Amniotic epithelial cell (primary cell): ENCODE data around the gene E2F8.

Experiments used
- DNase-seq: peaks from one replicate; pipeline ENCODE4 v3.0.0-alpha.2; 2010; ENCODE audit warnings: low read depth

The E2F8 gene

GRCh38 chr11:19252394-19253152, 11.8 kb upstream of the E2F8 start:
- DNase-seq, result no peak

- DNase-seq, result no peak
Observed at GRCh38 chr11:19251577-19251976, 10.8 kb upstream of the E2F8 start.

GRCh38 chr11:19246816-19247215, 6.1 kb upstream of the E2F8 start:
- no peak for DNase-seq

GRCh38 chr11:19245351-19245750, 4.6 kb upstream of the E2F8 start:
- DNase-seq, result no peak

- no peak for DNase-seq
Observed at GRCh38 chr11:19244621-19245020, 3.9 kb upstream of the E2F8 start.

- peak; percentile 65 for DNase-seq
Observed at GRCh38 chr11:19244084-19244483, 3.3 kb upstream of the E2F8 start.

- DNase-seq, result no peak
Observed at GRCh38 chr11:19243613-19244012, 2.9 kb upstream of the E2F8 start.

GRCh38 chr11:19243143-19243542, 2.4 kb upstream of the E2F8 start:
- no peak for DNase-seq

GRCh38 chr11:19242179-19242932, 1.6 kb upstream of the E2F8 start:
- no peak for DNase-seq

- no peak for DNase-seq
Observed at GRCh38 chr11:19241260-19242178, 774 bp upstream of the E2F8 start.

GRCh38 chr11:19239039-19239438, 1.7 kb downstream of the E2F8 start:
- no peak for DNase-seq

- no peak for DNase-seq
Observed at GRCh38 chr11:19237813-19238212, 2.9 kb downstream of the E2F8 start.

- no peak for DNase-seq
Observed at GRCh38 chr11:19237381-19237780, 3.4 kb downstream of the E2F8 start.

- DNase-seq, result no peak
Observed at GRCh38 chr11:19234231-19234817, 6.4 kb downstream of the E2F8 start.

GRCh38 chr11:19232910-19233503, 7.7 kb downstream of the E2F8 start:
- DNase-seq, result peak; percentile 85

GRCh38 chr11:19229671-19230070, 11.1 kb downstream of the E2F8 start:
- no peak for DNase-seq

- DNase-seq, result peak; percentile 48
Observed at GRCh38 chr11:19228968-19229367, 11.8 kb downstream of the E2F8 start.

GRCh38 chr11:19226378-19227195, 14.2 kb downstream of the E2F8 start:
- DNase-seq, result no peak

GRCh38 chr11:19225581-19225980, 15.2 kb downstream of the E2F8 start:
- no peak for DNase-seq

GRCh38 chr11:19225123-19225522, 15.6 kb downstream of the E2F8 start:
- no peak for DNase-seq
